Thyroid gland (tissue), 4 donors: ENCODE results near the gene GALNT9. TPM values are rescaled to one million over a fixed set of nuclear protein-coding genes. Genes with fewer than 3 reads are reported as not detected.

ENCODE experiments used
- DNase-seq, 2 donors: peaks; one replicate each; pipeline ENCODE4 v3.0.0-alpha.2; 2019
- H3K27ac ChIP-seq, 3 donors: fragments of 200-600 bp; sonication (generic); 1 replicate in 2 of 3; 2 replicates in 1 of 3; pipeline ENCODE4 v1.5.1; 2016 to 2019; ENCODE audit warnings: mild to moderate bottlenecking in 1 of 3, moderate library complexity in 1 of 3
- H3K27me3 ChIP-seq: fragments of 200-600 bp; sonication (generic); one replicate; pipeline ENCODE4 v1.5.1; 2019
- H3K36me3 ChIP-seq, 2 donors: fragments of 200-600 bp; sonication (generic); one replicate each; pipeline ENCODE4 v1.5.1; 2016 to 2019
- H3K4me1 ChIP-seq, 2 donors: fragments of 200-600 bp; sonication (generic); one replicate each; pipeline ENCODE4 v1.5.1; 2017 to 2019
- H3K4me3 ChIP-seq, 3 donors: fragments of 200-600 bp; sonication (generic); replicated peaks in 1 of 3; 1 replicate in 2 of 3; 2 replicates in 1 of 3; pipeline ENCODE4 v1.5.1; 2016; ENCODE audit warnings: mild to moderate bottlenecking in 1 of 3
- H3K9me3 ChIP-seq: fragments of 200-600 bp; sonication (generic); one replicate; pipeline ENCODE4 v1.5.1; 2017
- POLR2A ChIP-seq, 2 donors: fragments of 450-650 bp; IDR thresholded peaks; one replicate each; pipeline ENCODE4 v1.6.1; 2017; ENCODE audit warnings: antibody characterized with exemption in 2 of 2, mild to moderate bottlenecking in 2 of 2, moderate library complexity in 1 of 2
- WGBS, 2 donors: methylation state at CpG; one replicate each; pipeline ENCODE4 v1.1.5; 2017; 5-methylcytosine and 5-hydroxymethylcytosine counted together
- intact Hi-C: fragments of 100-400 bp; cut with DNase I; formaldehyde crosslinking; loops from one replicate; pipeline ENCODE4 v1.15.1; 2023
- total RNA-seq, 4 donors: library from RNA; depleted of rRNA; stranded (reverse); fragments of >200 nt; gene quantifications; one replicate each; pipeline ENCODE4 v1.2.3, GENCODE V29; 2016
- TF ChIP-seq, protein P1 (sequence below), 6 experiments: fragments of 200-600 bp in 3 of 6; fragments of 450-650 bp in 3 of 6; sonication (generic) in 3 of 6; IDR thresholded peaks; one replicate each; pipeline ENCODE4 v1.5.1; 2016 to 2019; ENCODE audit warnings: antibody characterized with exemption in 6 of 6, mild to moderate bottlenecking in 2 of 6, inconsistent platforms in 1 of 6, moderate library complexity in 1 of 6

The GALNT9 gene
- total RNA-seq, 4 donors from 2014 or later = 2.2 to 29.2 (median 15.9) TPM

DNA sequence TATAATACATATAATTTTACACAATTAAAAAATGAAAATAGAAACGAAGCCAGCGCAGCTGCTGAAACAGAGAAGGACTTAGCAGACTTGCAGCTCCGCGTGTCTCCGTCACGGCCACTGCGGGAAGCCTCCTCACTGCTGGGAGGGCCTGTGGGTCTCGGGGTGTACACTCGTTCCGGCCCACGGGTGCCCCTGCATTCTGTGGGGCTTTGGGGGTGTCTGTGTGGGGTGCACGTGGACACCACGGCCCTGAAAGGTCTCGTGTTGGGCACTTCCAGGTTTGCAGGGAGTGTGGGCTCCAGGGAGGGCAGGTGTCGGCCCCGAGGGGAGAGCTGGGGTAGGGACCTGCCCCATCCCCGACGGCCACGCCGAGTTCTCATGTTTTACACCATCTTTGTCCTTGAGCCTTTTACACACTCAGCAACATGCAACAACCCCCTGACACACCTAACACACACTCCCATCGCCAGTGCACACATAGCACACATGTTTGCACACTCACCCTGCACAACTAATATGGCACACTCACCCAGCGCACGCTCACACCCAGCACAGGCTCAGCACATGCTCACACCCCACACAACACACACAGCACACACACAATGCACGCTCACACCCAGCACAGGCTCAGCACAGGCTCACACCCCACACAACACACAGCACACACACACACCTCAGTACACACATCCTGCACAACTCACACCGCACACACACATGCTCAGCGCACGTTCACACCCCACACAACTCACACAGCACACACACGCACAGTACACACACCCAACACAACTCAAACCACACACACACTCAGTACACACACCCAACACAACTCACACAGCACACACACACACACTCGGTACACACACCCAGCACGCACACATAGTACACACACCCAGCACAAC is 148.5 kb downstream of the GALNT9 start:
- no peak for DNase-seq
- intact Hi-C loops = no loop called here
- no peak for TF ChIP-seq POLR2A (IDR thresholded peaks at IDR 0.05)
- TF ChIP-seq, protein P1, sequence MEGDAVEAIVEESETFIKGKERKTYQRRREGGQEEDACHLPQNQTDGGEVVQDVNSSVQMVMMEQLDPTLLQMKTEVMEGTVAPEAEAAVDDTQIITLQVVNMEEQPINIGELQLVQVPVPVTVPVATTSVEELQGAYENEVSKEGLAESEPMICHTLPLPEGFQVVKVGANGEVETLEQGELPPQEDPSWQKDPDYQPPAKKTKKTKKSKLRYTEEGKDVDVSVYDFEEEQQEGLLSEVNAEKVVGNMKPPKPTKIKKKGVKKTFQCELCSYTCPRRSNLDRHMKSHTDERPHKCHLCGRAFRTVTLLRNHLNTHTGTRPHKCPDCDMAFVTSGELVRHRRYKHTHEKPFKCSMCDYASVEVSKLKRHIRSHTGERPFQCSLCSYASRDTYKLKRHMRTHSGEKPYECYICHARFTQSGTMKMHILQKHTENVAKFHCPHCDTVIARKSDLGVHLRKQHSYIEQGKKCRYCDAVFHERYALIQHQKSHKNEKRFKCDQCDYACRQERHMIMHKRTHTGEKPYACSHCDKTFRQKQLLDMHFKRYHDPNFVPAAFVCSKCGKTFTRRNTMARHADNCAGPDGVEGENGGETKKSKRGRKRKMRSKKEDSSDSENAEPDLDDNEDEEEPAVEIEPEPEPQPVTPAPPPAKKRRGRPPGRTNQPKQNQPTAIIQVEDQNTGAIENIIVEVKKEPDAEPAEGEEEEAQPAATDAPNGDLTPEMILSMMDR (IDR thresholded peaks at IDR 0.05) = no peak
- Histone ChIP-seq H3K36me3 (no peaks in the 10 kb centered on the region), H3K9me3 (no peaks in the 10 kb centered on the region), H3K4me1 (no peaks in the 10 kb centered on the region), H3K27ac (no peak overlapping the region), H3K4me3 (no peak overlapping the region), H3K27me3 (no peaks in the 10 kb centered on the region)
- 84 to 90% methylated on average over 30 of the region's 30 CpGs for WGBS, 2 donors

DNA sequence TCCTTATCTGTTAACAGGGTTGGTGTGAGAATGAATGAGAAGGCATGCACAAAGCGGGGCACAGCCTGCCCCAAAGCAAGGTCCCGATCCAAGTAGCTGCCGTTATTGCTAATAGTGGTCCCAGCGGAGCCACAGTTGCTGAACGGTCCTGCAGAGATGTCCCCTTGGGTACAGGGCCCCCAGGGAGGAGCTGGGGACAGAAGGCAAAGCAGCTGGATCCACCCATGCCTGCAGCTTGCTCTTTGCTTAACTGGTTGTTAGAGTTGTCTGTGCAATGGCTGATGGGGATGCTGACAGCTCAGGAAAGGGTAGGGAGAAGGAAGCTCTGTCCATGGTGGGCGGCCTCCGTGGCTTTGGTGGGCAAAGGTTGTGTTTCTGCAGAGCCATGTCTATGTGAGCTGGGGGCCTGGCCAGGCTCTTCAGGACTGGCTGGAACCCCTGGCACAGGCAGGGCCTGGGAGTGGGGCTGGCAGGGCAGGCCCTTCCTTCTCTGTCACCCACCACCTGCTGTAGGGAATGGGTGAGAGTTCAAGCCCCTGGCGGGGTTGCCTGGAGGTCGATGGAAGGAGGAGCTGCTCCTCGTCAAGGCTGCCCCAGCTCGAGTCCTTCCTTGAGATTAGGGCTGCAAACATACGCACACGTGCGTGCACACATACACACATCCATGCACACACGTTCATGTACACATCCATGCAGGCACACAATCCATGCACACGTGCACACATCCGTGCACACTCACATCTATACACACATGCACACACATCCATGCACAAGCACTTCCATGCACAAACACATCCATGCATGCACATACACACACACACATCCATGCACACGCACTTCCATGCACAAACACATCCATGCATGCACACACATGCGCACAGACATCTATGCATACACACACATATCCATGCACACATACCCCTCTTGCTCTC is 149.7 kb downstream of the GALNT9 start:
- Histone ChIP-seq H3K4me3 (no peak overlapping the region), H3K27me3 (no peaks in the 10 kb centered on the region), H3K27ac (no peak overlapping the region), H3K9me3 (no peaks in the 10 kb centered on the region), H3K4me1 (no peaks in the 10 kb centered on the region), H3K36me3 (no peaks in the 10 kb centered on the region)
- intact Hi-C loops = no loop called here
- no peak for DNase-seq
- 85 to 91% methylated on average over 15 to 19 of the region's 19 CpGs for WGBS, 2 donors
- TF ChIP-seq, protein P1 (IDR thresholded peaks at IDR 0.05) = no peak
- TF ChIP-seq POLR2A (IDR thresholded peaks at IDR 0.05) = no peak

DNA sequence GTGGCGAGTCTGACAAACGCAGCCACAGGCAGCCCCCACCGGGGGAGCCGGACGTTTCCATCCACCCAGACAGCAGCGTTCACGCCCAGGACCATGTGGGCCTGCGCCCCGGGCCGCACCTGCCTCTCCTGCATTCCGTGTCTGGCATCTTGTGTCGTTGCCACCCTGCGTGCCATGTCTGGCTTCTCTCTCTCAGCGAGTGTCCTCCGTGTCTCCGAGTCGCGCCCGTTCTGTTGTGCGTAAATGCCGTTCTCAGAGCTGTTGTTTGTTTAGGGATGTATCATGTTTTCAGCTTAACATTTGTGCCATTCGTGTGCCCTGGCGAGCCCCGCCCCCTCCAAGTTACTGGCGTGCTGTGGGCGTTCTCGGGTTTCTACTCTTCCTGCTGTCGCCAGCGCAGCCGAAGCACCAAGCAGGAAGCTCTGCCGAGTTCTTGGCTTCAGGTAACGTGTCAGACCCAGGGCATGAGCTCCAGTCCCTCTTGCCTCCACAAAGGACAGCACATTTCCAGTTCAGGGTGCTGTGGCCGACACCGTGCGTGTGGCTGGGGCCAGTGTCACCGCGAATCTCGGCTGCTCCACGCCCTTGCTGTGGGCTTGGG is 150.5 kb downstream of the GALNT9 start:
- no peaks in the 10 kb centered on the region for H3K36me3 ChIP-seq
- 63 to 67% methylated on average over 34 to 36 of the region's 39 CpGs for WGBS, 2 donors
- no peak overlapping the region for H3K27ac ChIP-seq
- H3K4me3 ChIP-seq = no peak overlapping the region
- no peaks in the 10 kb centered on the region for H3K27me3 ChIP-seq
- H3K4me1 ChIP-seq = no peaks in the 10 kb centered on the region
- H3K9me3 ChIP-seq = no peaks in the 10 kb centered on the region
- intact Hi-C loops = no loop called here
- DNase-seq = no peak
- TF ChIP-seq, protein P1 (IDR thresholded peaks at IDR 0.05) = no peak
- TF ChIP-seq POLR2A (IDR thresholded peaks at IDR 0.05) = no peak

DNA sequence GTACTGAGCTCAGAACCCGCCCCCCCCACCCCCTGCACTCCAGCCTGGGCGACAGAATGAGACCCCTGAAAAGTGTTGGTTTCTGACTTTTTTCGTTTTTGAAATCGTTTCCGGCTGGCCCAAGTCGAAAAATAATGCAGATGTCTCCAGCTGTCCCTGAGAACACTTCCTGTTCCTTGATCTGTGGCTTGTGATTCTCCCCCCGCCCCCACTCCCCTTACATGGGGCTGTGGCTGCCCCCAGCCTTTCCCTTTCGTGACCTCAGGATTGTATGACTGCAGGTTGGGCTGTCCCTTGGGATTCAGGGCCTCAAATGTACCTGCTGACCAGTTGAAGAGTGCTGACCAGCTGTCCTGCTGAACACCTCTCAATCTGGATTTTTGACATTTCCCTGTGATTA is 151.1 kb downstream of the GALNT9 start:
- H3K9me3 ChIP-seq = no peaks in the 10 kb centered on the region
- no peak overlapping the region for H3K4me3 ChIP-seq
- intact Hi-C loops = no loop called here
- WGBS, 2 donors = 48 to 50% methylated on average over 8 of the region's 8 CpGs
- no peak for DNase-seq
- no peak for TF ChIP-seq POLR2A (IDR thresholded peaks at IDR 0.05)
- TF ChIP-seq, protein P1 (IDR thresholded peaks at IDR 0.05) = no peak
- no peaks in the 10 kb centered on the region for H3K36me3 ChIP-seq
- H3K27me3 ChIP-seq = no peaks in the 10 kb centered on the region
- no peaks in the 10 kb centered on the region for H3K4me1 ChIP-seq
- H3K27ac ChIP-seq = no peak overlapping the region
